Ovary (tissue), 9 donors: ENCODE data around the gene STUB1. TPM values are rescaled to one million over a fixed set of nuclear protein-coding genes. Genes with fewer than 3 reads are reported as not detected.
A peak's percentile ranks its signal among the peaks of the same experiment; 100 is the strongest.

Experiments
- DNase-seq, 5 donors: peaks; one replicate each; pipeline ENCODE4 v3.0.0-alpha.2; 2019 to 2020
- H3K27ac ChIP-seq, 2 donors: fragments of 200-600 bp; one replicate each; pipeline versions ENCODE4 v1.5.1 to v1.8.0; 2019 to 2022
- H3K27me3 ChIP-seq: fragments of 200-600 bp; one replicate; pipeline ENCODE4 v1.8.0; 2022
- H3K36me3 ChIP-seq: fragments of 200-600 bp; sonication (generic); one replicate; pipeline ENCODE4 v1.5.1; 2019
- H3K4me1 ChIP-seq: one replicate; pipeline ENCODE4 v1.8.1; 2013; ENCODE audit warnings: mild to moderate bottlenecking, moderate library complexity; ENCODE audit not compliant: insufficient read depth
- H3K4me3 ChIP-seq: fragments of 200-600 bp; sonication (generic); one replicate; pipeline ENCODE4 v1.5.1; 2017
- H3K9me3 ChIP-seq, 2 donors: fragments of 200-600 bp in 1 of 2; sonication (generic) in 1 of 2; one replicate each; pipeline versions ENCODE4 v1.5.1 to v1.8.1; 2013 to 2019; ENCODE audit warnings: mild to moderate bottlenecking in 1 of 2, moderate library complexity in 1 of 2
- EP300 ChIP-seq: sonication (generic); formaldehyde crosslinking; IDR thresholded peaks from one replicate; pipeline ENCODE4 v1.6.1; 2017; ENCODE audit warnings: antibody characterized with exemption
- POLR2A ChIP-seq: fragments of 450-650 bp; IDR thresholded peaks from one replicate; pipeline ENCODE4 v1.6.1; 2017; ENCODE audit warnings: antibody characterized with exemption, mild to moderate bottlenecking, moderate library complexity
- WGBS, 3 donors: extraction: QIAGEN DNeasy Blood & Tissue Kit in 1 of 3; methylation state at CpG; one replicate each; pipeline versions ENCODE4 v1.1.5 to v1.1.7; 2013 to 2017; 5-methylcytosine and 5-hydroxymethylcytosine counted together
- intact Hi-C, 4 donors: fragments of 100-400 bp; cut with DNase I; formaldehyde crosslinking; loops; one replicate each; pipeline versions ENCODE4 v1.11.0 to v1.15.1; 2022 to 2023
- polyA plus RNA-seq, 2 donors: library from polyadenylated mRNA; stranded (reverse); fragments of 200-250 nt in 1 of 2; fragments of 350-450 nt in 1 of 2; fragmentation: Illumina TruSeq in 1 of 2; extraction: RNeasy Lipid Tissue Mini Kit (QIAGEN cat#74804) in 1 of 2; gene quantifications; one replicate each; pipeline ENCODE4 v1.2.3, GENCODE V29; 2013 to 2014
- total RNA-seq, 7 donors: library from RNA; depleted of rRNA in 2 of 7; stranded (reverse); fragments of >200 nt in 2 of 7; fragmentation: NEBNext Ultra II Directional in 3 of 7; extraction: Animal tissue kit (Norgen Biotek cat#: 25700) in 3 of 7; gene quantifications; one replicate each; pipeline versions ENCODE4 v1.1.0 to v1.2.4, GENCODE V29; 2016 to 2023
- TF ChIP-seq, protein P1 (sequence below), 3 donors: fragments of 450-650 bp in 2 of 3; fragments of 200-600 bp in 1 of 3; IDR thresholded peaks; one replicate each; pipeline versions ENCODE4 v1.5.1 to v1.8.0; 2016 to 2022; ENCODE audit warnings: antibody characterized with exemption in 3 of 3, mild to moderate bottlenecking in 1 of 3
- donor health status: DM: no; HTN: no; CAD: no; lungs with moderate emphysema.
- donor health status: DM: no; HTN: no; CAD: no.
- donor health status: Bipolar disorder and iron deficiency.
- donor health status: DM: yes; HTN: yes; CAD: no.
- donor health status: DM: no; HTN: no; CAD: no.
- donor health status: DM: yes; HTN: yes; CAD: no.

The STUB1 gene
- total and polyA plus RNA-seq, 9 donors, result 20.1 to 115 (median 102) TPM

DNA sequence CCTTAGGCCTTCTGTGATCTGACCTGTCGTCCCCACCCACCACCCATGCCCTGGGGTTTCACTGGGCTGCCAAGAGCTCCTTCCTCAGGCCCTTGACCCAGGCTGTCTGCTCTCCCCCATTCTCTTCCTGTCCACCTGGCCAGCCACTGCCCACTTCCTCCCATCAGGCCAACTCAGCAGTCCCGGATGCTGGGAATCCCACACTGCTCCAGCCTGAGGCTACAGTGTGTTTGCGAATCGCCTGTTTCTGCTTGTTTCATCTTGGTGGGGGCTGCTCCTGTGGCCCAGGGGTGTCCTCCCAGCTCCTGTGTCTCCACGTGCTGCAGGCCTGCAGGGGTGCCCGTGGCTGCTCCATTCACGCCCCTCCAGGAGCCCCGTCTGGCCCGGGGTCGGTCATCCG is 33.9 kb downstream of the STUB1 start:
- peaks cover 18% of the 10 kb centered on the region for H3K4me1 ChIP-seq
- no peak for DNase-seq
- no peaks in the 10 kb centered on the region for H3K9me3 ChIP-seq
- intact Hi-C loops, result loop anchor here in 1 of 4 donors (5.0 kb wide), 1 partner anchor 383 kb away; the partner anchor contains the start of gene C1QTNF8
- TF ChIP-seq POLR2A, result no peak
- TF ChIP-seq, protein P1, sequence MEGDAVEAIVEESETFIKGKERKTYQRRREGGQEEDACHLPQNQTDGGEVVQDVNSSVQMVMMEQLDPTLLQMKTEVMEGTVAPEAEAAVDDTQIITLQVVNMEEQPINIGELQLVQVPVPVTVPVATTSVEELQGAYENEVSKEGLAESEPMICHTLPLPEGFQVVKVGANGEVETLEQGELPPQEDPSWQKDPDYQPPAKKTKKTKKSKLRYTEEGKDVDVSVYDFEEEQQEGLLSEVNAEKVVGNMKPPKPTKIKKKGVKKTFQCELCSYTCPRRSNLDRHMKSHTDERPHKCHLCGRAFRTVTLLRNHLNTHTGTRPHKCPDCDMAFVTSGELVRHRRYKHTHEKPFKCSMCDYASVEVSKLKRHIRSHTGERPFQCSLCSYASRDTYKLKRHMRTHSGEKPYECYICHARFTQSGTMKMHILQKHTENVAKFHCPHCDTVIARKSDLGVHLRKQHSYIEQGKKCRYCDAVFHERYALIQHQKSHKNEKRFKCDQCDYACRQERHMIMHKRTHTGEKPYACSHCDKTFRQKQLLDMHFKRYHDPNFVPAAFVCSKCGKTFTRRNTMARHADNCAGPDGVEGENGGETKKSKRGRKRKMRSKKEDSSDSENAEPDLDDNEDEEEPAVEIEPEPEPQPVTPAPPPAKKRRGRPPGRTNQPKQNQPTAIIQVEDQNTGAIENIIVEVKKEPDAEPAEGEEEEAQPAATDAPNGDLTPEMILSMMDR (IDR thresholded peaks at IDR 0.05), result no peak
- no peak for TF ChIP-seq EP300
- H3K36me3 ChIP-seq, result no peaks in the 10 kb centered on the region
- no peak overlapping the region for H3K4me3 ChIP-seq
- H3K27me3 ChIP-seq, result no peaks in the 10 kb centered on the region
- 62 to 69% (median 62%) methylated on average over 11 of the region's 11 CpGs for WGBS, 3 donors
- H3K27ac ChIP-seq, result no peak overlapping the region

DNA sequence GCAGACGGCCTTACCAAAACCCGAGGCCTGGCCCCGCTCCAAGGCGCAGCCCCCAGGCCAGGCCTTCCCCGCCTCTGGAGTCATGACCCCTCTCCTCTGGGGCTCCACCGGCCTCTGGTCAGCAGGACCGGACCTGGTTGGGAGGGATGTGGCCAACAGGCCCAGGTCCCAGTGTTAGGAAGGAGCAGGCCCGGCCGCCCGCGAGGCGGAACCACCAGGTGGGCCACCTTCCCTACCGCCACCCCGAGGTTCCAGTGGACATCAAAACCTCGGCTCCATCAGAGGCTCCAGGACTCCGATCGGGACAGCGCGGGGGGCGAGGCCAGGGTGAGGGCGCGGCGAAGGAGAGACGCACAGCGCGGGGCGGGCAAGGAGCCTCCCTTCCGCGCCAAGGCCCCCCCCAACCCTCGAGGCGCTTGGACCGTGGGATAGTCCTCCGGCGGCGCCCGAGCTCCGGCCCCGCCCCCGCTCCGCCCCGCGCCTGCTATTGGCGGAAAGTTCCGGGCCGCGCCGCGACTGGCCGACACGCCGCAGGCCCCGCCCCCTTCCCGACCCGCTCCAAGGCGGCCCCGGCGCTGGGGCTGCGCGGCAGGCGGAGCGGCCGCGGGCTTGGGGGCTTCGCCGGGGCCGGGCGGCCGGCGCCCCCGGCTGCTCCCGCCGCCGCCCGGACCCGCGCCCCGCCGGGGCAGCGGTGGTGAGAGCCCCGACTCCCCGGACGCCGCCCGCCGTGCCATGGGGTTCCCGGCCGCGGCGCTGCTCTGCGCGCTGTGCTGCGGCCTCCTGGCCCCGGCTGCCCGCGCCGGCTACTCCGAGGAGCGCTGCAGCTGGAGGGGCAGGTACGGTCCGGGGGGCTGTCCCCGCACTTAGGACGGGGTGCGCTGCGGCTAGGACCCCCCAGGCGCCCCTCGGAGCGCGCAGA is 34.6 kb downstream of the STUB1 start, which contains the start of gene METRN:
Gene METRN, plus strand, starts transcription at position 561 of the 919 bp plus-strand sequence. Its CDS starts 172 bp downstream, at position 733.
- H3K4me1 ChIP-seq, result peaks cover 19% of the 10 kb centered on the region
- H3K27ac ChIP-seq, result no peak within 1 kb of the TSS
- intact Hi-C loops, result loop anchor here in 1 of 4 donors (5.0 kb wide), 1 partner anchor 382 kb away; the partner anchor contains the start of gene C1QTNF8
- peak within 1 kb of the TSS; percentile 46 for H3K4me3 ChIP-seq
- H3K36me3 ChIP-seq, result no peaks in the 10 kb centered on the region
- no peaks in the 10 kb centered on the region for H3K9me3 ChIP-seq
- no peaks in the 10 kb centered on the region for H3K27me3 ChIP-seq
- TF ChIP-seq, protein P1 (IDR thresholded peaks at IDR 0.05), result no peak
- TF ChIP-seq POLR2A (no peak), EP300 (no peak)
- peak; percentile 84 to 94 (median 92) for DNase-seq
- 2 to 4% (median 4%) methylated on average over 61 to 108 of the region's 108 CpGs for WGBS, 3 donors

DNA sequence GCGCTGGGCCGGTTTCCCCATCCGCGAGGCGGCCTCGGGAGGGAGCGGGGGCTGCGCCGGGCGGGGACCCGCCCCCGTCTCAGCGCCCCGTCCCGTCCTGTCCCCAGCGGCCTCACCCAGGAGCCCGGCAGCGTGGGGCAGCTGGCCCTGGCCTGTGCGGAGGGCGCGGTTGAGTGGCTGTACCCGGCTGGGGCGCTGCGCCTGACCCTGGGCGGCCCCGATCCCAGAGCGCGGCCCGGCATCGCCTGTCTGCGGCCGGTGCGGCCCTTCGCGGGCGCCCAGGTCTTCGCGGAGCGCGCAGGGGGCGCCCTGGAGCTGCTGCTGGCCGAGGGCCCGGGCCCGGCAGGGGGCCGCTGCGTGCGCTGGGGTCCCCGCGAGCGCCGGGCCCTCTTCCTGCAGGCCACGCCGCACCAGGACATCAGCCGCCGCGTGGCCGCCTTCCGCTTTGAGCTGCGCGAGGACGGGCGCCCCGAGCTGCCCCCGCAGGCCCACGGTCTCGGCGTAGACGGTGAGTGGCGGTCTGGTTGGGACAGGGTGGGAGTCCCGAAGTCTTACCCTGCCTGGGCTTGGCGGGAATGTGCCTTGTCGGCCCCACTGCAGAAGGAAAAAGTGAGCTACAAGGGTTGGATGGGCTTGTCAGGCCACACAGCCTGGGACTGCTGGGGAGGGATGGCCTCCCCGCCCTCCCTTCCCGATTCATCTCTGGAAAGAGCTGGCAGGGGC is 35.4 kb downstream of the STUB1 start:
- WGBS, 3 donors, result 1 to 3% (median 2%) methylated on average over 45 to 74 of the region's 74 CpGs
- Histone ChIP-seq H3K9me3 (no peaks in the 10 kb centered on the region), H3K27me3 (no peaks in the 10 kb centered on the region), H3K4me1 (peaks cover 24% of the 10 kb centered on the region), H3K36me3 (no peaks in the 10 kb centered on the region), H3K4me3 (peak overlapping the region; percentile 46), H3K27ac (no peak overlapping the region)
- no peak for DNase-seq
- TF ChIP-seq, protein P1 (IDR thresholded peaks at IDR 0.05), result no peak
- TF ChIP-seq POLR2A (no peak), EP300 (no peak)
- intact Hi-C loops, result no loop called here

DNA sequence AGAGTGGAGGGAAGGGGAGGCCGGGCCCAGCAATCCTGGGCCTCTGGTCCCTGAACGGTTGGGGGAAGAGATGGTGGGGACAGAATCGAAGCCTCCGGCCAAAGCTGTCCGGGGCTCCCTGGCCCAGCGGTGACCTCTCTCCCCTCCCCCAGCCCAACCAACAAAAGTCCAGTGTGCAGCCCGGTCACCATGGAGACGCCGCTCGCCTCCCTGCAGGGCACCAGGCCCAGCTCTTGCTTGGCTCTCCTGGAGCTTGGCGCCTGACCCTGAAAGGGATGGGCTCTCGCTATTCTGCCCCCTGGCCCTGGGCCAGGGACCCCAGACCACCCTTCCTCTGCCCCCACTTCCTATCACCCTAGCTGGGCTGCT is 36.0 kb downstream of the STUB1 start:
- H3K27ac ChIP-seq, result no peak overlapping the region
- WGBS, 3 donors, result 13 to 17% (median 16%) methylated on average over 12 of the region's 12 CpGs
- H3K9me3 ChIP-seq, result no peaks in the 10 kb centered on the region
- peak overlapping the region; percentile 46 for H3K4me3 ChIP-seq
- no peaks in the 10 kb centered on the region for H3K36me3 ChIP-seq
- DNase-seq, result no peak
- H3K27me3 ChIP-seq, result no peaks in the 10 kb centered on the region
- H3K4me1 ChIP-seq, result peaks cover 24% of the 10 kb centered on the region
- TF ChIP-seq EP300 (no peak), POLR2A (no peak)
- TF ChIP-seq, protein P1 (IDR thresholded peaks at IDR 0.05), result no peak
- intact Hi-C loops, result no loop called here
